ENCODE measurements around the gene ZFYVE1.
"Not testable (repeated sequence)": the region's sequence is repeated elsewhere in the genome, so short reads cannot be mapped to it uniquely, and the experiment has no call there.

GRCh38 chr14:73015552-73015951 is 11.4 kb downstream of the ZFYVE1 start:
- not testable (repeated sequence) for TF ChIP-seq CTCF (IDR thresholded peaks at IDR 0.05; ENCODE audit: low read depth, low read length); EZH2phosphoT487 (IDR thresholded peaks at IDR 0.05; ENCODE audit: low read depth)
